Measurements from ENCODE around the gene LMBR1L.

Gene LMBR1L

DNA sequence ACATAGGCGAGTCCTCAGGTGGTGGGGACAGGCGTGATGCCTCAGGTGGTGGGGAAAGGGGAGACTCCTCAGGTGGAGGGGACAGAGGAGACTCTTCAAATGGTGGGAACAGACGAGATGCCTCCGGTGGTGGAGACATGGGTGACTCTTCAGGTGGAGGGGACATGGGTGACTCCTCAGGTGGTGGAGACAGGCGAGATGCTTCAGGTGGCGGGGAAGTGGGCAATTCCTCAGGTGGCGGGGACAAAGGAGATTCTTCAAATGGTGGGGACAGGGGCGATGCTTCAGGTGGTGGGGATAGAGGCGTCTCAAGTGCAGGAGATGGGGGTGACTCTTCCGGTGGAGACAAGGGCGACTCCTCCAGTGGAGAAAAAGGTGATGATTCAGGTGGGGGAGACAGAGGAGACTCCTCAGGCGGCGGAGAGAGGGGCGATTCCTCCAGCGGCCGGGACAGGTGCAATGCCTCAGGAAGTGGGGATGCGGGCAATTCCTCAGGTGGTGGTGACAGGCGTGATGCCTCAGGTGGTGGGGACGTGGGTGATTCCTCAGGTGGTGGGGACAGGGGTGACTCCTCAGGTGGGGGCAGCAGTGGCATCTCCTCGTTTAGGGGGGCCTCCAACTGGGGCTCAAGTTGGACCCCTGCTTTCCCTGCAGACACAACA lies 58.7 kb downstream of the LMBR1L start:
- H3K4me3 ChIP-seq (ENCODE audit: low read depth, low read length) = no peak overlapping the region
- TF ChIP-seq, protein P1, sequence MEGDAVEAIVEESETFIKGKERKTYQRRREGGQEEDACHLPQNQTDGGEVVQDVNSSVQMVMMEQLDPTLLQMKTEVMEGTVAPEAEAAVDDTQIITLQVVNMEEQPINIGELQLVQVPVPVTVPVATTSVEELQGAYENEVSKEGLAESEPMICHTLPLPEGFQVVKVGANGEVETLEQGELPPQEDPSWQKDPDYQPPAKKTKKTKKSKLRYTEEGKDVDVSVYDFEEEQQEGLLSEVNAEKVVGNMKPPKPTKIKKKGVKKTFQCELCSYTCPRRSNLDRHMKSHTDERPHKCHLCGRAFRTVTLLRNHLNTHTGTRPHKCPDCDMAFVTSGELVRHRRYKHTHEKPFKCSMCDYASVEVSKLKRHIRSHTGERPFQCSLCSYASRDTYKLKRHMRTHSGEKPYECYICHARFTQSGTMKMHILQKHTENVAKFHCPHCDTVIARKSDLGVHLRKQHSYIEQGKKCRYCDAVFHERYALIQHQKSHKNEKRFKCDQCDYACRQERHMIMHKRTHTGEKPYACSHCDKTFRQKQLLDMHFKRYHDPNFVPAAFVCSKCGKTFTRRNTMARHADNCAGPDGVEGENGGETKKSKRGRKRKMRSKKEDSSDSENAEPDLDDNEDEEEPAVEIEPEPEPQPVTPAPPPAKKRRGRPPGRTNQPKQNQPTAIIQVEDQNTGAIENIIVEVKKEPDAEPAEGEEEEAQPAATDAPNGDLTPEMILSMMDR (IDR thresholded peaks at IDR 0.05; ENCODE audit: borderline replicate concordance, insufficient read depth, low read depth, low read length) = no peak

DNA sequence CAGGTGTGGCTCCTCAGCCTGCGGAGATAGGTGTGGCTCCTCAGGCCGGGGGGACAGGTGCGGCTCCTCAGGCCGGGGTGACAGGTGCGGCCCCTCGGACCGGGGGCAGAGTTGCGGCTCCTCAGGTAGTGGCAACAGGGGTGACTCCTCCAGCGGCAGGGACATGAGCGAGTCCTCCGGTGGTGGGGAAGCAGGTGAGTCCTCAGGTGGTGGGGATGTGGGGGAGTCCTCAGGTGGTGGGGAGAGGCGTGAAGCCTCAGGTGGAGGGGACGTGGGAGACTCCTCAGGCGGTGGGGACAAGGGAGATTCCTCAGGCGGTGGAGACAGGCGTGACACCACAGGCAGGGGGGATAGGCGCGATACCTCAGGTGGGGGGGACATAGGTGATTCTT lies 59.3 kb downstream of the LMBR1L start:
- TF ChIP-seq, protein P1 (IDR thresholded peaks at IDR 0.05; ENCODE audit: borderline replicate concordance, insufficient read depth, low read depth, low read length) = no peak
- H3K4me3 ChIP-seq (ENCODE audit: low read depth, low read length) = no peak overlapping the region

DNA sequence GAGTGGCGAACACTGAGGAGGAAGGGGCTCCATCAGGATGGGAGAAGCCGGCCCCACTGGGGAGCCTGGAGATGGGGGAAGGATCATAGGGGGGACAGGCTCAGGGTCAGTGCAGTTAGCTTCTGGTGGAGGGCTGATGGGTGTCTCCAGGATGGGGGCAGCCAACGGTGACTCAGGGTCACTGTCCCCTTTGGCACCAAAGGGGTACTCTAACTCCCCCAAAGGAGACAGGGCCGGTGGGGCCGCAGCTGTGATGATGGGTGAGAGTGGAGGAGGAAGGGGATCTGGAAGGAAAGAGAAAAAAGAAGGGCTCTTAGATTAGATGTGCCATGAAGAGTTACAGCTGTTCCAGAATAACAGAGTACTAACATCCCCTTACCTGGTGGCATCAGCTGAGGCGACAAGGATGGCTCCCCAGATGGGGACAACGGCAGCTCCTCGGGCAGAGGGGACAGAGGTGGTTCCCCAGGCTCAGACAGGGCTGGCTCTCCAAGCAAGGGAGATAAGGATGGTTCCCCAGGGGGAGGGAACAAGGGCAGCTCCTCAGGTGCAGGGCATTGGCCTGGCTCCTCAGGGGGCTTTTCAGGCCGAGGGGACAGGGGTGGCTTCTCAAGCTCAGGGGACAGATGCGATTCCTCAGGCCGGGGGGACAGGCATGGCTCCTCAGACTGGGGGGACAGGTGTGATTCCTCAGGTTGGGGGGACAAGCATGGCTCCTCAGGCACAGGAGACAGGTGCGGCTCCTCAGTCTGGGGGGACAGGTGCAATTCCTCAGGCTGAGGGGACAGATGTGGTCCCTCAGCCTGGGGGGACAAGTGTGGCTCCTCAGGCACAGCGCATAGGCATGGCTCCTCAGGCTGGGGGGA lies 59.9 kb downstream of the LMBR1L start:
- H3K4me3 ChIP-seq (ENCODE audit: low read depth, low read length) = no peak overlapping the region
- TF ChIP-seq, protein P1 (IDR thresholded peaks at IDR 0.05; ENCODE audit: borderline replicate concordance, insufficient read depth, low read depth, low read length) = no peak

DNA sequence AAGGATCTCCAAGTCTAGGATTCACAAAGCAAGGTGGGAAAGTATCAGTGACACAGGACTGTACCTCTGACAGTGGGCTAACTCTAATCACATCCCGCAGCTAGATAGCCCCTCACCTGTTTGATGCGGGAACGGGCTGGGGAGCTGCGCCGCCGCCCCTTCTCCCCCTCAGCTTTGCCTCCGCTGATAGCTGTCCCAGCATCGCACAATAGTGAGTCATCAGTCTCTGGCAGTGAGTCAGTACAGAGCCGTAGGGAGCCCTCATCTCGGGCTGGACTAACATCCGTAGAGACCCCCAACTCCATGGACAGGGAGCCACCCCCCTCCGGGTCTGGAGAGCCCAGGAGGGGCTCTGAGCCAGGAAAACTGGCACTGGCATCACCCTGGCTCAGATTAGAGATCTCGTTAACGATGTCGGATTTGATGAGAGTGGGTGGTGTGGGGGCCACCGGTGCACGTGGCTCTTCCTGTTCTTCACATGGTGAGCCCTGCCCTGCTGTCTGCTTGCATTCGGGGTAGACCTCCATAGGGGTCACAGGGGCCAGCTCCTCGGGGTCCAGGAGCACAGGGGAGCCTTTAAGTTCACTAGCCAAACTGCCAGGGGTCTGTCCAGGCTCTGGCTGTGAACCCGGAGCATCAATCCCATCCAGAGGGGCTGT lies 61.0 kb downstream of the LMBR1L start:
- TF ChIP-seq, protein P1 (IDR thresholded peaks at IDR 0.05; ENCODE audit: borderline replicate concordance, insufficient read depth, low read depth, low read length) = no peak
- H3K4me3 ChIP-seq (ENCODE audit: low read depth, low read length) = no peak overlapping the region

DNA sequence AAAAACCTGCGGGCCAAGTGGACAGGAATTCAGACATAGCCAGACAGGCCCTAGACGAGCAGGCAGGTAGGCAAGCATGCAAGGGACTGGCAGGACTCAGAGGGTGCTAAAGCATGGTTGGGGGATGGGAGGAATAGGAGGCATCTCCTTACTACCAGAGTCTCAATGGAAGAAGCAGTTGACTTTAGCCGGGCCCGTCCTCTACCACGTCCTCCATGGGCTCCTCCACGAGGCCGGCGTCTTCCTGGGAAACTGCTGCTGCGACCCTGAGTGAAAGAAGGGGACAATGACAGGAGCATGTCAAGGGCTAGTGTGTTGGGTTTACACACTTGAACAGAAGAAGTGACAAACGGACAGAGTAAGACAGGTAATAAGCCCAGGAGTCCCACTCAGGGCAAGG lies 61.7 kb downstream of the LMBR1L start:
- no peak overlapping the region for H3K4me3 ChIP-seq (ENCODE audit: low read depth, low read length)
- TF ChIP-seq, protein P1 (IDR thresholded peaks at IDR 0.05; ENCODE audit: borderline replicate concordance, insufficient read depth, low read depth, low read length) = no peak
